ENCODE results near the gene NCOA1. TPM values are rescaled to one million over a fixed set of nuclear protein-coding genes. Genes with fewer than 3 reads are reported as not detected.

Gene NCOA1
- total and polyA plus RNA-seq, 2 of the 4 experiments (the other 2 are of a cell fraction) = 6.7 to 11.3 TPM

GRCh38 chr2:24734741-24735140 is 243.7 kb downstream of the NCOA1 start:
- Histone ChIP-seq H3K36me3 (ENCODE audit: control insufficient read depth, insufficient read depth, low read length) (no peaks in the 10 kb centered on the region), H3K4me1 (ENCODE audit: control insufficient read depth, insufficient read depth, low read length) (peaks cover 4% of the 10 kb centered on the region), H3K4me2 (ENCODE audit: low read depth, low read length) (no peak overlapping the region), H2AFZ (replicated peaks; ENCODE audit: low read length, poor library complexity) (no peak overlapping the region), H2BK5ac (ENCODE audit: low read depth, low read length, poor library complexity, severe bottlenecking) (no peak overlapping the region), H3K23ac (ENCODE audit: low read depth, low read length) (no peak overlapping the region), H3K4me3 (ENCODE audit: insufficient read depth, low read depth, low read length) (no peak overlapping the region), H4K20me1 (ENCODE audit: insufficient read depth, low read length) (no peaks in the 10 kb centered on the region), H3K14ac (replicated peaks; ENCODE audit: low read depth, low read length) (no peak overlapping the region), H4K91ac (ENCODE audit: insufficient read depth, low read depth, low read length) (no peak overlapping the region), H2AK9ac (replicated peaks; ENCODE audit: low read depth, low read length, poor library complexity) (no peak overlapping the region), H3K79me1 (ENCODE audit: low read depth in 1 of 2, low read length in 2 of 2) (no peaks in the 10 kb centered on the region), H2AK5ac (ENCODE audit: low read depth, low read length) (no peak overlapping the region), H3K18ac (ENCODE audit: low read depth, low read length) (no peak overlapping the region), H2BK15ac (ENCODE audit: low read depth, low read length) (no peak overlapping the region), H3K4ac (ENCODE audit: low read depth, low read length) (no peak overlapping the region), H4K8ac (ENCODE audit: low read depth in 2 of 2, low read length in 2 of 2) (no peak overlapping the region), H4K5ac (ENCODE audit: low read depth, low read length) (no peak overlapping the region), H3K9me1 (ENCODE audit: insufficient read depth, low read length) (peaks cover 3% of the 10 kb centered on the region), H2BK120ac (ENCODE audit: low read depth, low read length) (no peak overlapping the region), H3K9me3 (ENCODE audit: control insufficient read depth, insufficient read depth, low read length) (no peaks in the 10 kb centered on the region), H3K27ac (ENCODE audit: insufficient read depth, low read length) (no peak overlapping the region), H3K56ac (ENCODE audit: extremely low read depth, insufficient read depth, low read length) (no peak overlapping the region), H3K9ac (ENCODE audit: low read depth, low read length) (no peak overlapping the region), H2BK20ac (ENCODE audit: low read depth, low read length) (no peak overlapping the region), H3K27me3 (ENCODE audit: control insufficient read depth, insufficient read depth, low read length) (no peaks in the 10 kb centered on the region)
- ChIA-PET CTCF (no interaction called here), POLR2A (ENCODE audit: unreplicated experiment) (no interaction called here)
- no peak for DNase-seq
- in situ Hi-C loops (cut with MboI; ENCODE audit: low sequenced_read_pairs) (no loop called here), intact Hi-C loops (cut with micrococcal nuclease) (no loop called here), dilution Hi-C loops (cut with HindIII; ENCODE audit: low sequenced_read_pairs, unreplicated experiment) (no loop called here)
- no CpG with 5 or more reads among the region's 2 CpGs for WGBS, 2 experiments (ENCODE audit: extremely low coverage in 2 of 2, insufficient read length in 1 of 2)
- no peak for TF ChIP-seq CTCF (conservative IDR thresholded peaks at IDR 0.05; ENCODE audit: low read depth, low read length)
- no peak for TF ChIP-seq MAZ (IDR thresholded peaks at IDR 0.05; ENCODE audit: borderline replicate concordance, low read depth, low read length)
- TF ChIP-seq POLR2A (IDR thresholded peaks at IDR 0.05; ENCODE audit: low read depth, low read length) = no peak
- TF ChIP-seq RCOR1 (IDR thresholded peaks at IDR 0.05; ENCODE audit: insufficient replicate concordance, low read length) = no peak
- TF ChIP-seq, protein P1, sequence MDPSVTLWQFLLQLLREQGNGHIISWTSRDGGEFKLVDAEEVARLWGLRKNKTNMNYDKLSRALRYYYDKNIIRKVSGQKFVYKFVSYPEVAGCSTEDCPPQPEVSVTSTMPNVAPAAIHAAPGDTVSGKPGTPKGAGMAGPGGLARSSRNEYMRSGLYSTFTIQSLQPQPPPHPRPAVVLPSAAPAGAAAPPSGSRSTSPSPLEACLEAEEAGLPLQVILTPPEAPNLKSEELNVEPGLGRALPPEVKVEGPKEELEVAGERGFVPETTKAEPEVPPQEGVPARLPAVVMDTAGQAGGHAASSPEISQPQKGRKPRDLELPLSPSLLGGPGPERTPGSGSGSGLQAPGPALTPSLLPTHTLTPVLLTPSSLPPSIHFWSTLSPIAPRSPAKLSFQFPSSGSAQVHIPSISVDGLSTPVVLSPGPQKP (IDR thresholded peaks at IDR 0.05; ENCODE audit: borderline replicate concordance, low read depth, low read length) = no peak
- no peak for TF ChIP-seq FOS (IDR thresholded peaks at IDR 0.05; ENCODE audit: low read depth, low read length)
- TF ChIP-seq MXI1 (IDR thresholded peaks at IDR 0.05; ENCODE audit: borderline replicate concordance, low read depth, low read length) = no peak
- TF ChIP-seq, protein P2, sequence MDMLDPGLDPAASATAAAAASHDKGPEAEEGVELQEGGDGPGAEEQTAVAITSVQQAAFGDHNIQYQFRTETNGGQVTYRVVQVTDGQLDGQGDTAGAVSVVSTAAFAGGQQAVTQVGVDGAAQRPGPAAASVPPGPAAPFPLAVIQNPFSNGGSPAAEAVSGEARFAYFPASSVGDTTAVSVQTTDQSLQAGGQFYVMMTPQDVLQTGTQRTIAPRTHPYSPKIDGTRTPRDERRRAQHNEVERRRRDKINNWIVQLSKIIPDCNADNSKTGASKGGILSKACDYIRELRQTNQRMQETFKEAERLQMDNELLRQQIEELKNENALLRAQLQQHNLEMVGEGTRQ (IDR thresholded peaks at IDR 0.05; ENCODE audit: low read depth, low read length) = no peak
- no peak for TF ChIP-seq CHD1 (IDR thresholded peaks at IDR 0.05; ENCODE audit: low read depth, low read length)
- no peak for TF ChIP-seq RFX5 (IDR thresholded peaks at IDR 0.05; ENCODE audit: low read depth, low read length)
- no peak for TF ChIP-seq SMC3 (IDR thresholded peaks at IDR 0.05; ENCODE audit: low read depth, low read length)
- no peak for TF ChIP-seq CEBPB (IDR thresholded peaks at IDR 0.05; ENCODE audit: low read depth, low read length)
- no peak for TF ChIP-seq RAD21 (IDR thresholded peaks at IDR 0.05; ENCODE audit: low read length)
- no peak for TF ChIP-seq NFE2L2 (IDR thresholded peaks at IDR 0.05; ENCODE audit: low read depth, low read length)
- no peak for TF ChIP-seq MAFK (IDR thresholded peaks at IDR 0.05; ENCODE audit: low read depth, low read length)
- no peak for ATAC-seq (ENCODE audit: low read depth)
- BruUV-seq (replicated peaks) = no TSS peak

Measured in IMR-90 (cell line).